NB4 (cell line): Measurements from ENCODE around the gene GLRX.

Experiments used
- TF ChIP-seq, protein P1 (sequence below): IDR thresholded peaks from 2 replicates; pipeline ENCODE4 v1.6.1; 2011; ENCODE audit warnings: low read depth, low read length
- TF ChIP-seq, protein P2 (sequence below): IDR thresholded peaks from one replicate; pipeline ENCODE4 v1.5.1; 2012; ENCODE audit warnings: low read depth, low read length

GRCh38 chr5:95864944-95865504 lies 42.5 kb upstream of the GLRX start:
- TF ChIP-seq, protein P1, sequence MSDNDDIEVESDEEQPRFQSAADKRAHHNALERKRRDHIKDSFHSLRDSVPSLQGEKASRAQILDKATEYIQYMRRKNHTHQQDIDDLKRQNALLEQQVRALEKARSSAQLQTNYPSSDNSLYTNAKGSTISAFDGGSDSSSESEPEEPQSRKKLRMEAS = no peak
- TF ChIP-seq, protein P2, sequence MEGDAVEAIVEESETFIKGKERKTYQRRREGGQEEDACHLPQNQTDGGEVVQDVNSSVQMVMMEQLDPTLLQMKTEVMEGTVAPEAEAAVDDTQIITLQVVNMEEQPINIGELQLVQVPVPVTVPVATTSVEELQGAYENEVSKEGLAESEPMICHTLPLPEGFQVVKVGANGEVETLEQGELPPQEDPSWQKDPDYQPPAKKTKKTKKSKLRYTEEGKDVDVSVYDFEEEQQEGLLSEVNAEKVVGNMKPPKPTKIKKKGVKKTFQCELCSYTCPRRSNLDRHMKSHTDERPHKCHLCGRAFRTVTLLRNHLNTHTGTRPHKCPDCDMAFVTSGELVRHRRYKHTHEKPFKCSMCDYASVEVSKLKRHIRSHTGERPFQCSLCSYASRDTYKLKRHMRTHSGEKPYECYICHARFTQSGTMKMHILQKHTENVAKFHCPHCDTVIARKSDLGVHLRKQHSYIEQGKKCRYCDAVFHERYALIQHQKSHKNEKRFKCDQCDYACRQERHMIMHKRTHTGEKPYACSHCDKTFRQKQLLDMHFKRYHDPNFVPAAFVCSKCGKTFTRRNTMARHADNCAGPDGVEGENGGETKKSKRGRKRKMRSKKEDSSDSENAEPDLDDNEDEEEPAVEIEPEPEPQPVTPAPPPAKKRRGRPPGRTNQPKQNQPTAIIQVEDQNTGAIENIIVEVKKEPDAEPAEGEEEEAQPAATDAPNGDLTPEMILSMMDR = no peak
